Measurements from ENCODE around the gene FGF10.

- TF ChIP-seq POLR2A (IDR thresholded peaks at IDR 0.05) = no peak
- no peak for TF ChIP-seq CTCF (IDR thresholded peaks at IDR 0.05)
Measured at GRCh38 chr5:44372028-44372427, 17.2 kb downstream of the FGF10 start.
